Activated CD8-positive, alpha-beta memory T cell treated with anti-CD3 and anti-CD28 coated beads for 36 hours (primary cell): ENCODE data around the gene SLC2A9. TPM values are rescaled to one million over a fixed set of nuclear protein-coding genes. Genes with fewer than 3 reads are reported as not detected.

Source experiments
- CTCF ChIA-PET: fragments of 350-600 bp; sonication (Branson Sonifier 250); formaldehyde crosslinking; loops from one replicate; lab custom pipeline; 2021; ENCODE audit warnings: antibody characterized with exemption; lab: Charles Lee
- POLR2A ChIA-PET: fragments of 350-600 bp; sonication (Branson Sonifier 250); formaldehyde crosslinking; loops from one replicate; lab custom pipeline; 2021; ENCODE audit warnings: antibody characterized with exemption; lab: Charles Lee
- total RNA-seq, 2 experiments: library from RNA; stranded (reverse); gene quantifications; one replicate each; pipeline ENCODE4 v1.2.3, GENCODE V29; 2021

Gene SLC2A9
- total RNA-seq, 2 experiments from 2014 or later = 1.4 to 1.6 TPM

GRCh38 chr4:9885958-9886357, 135.3 kb downstream of the SLC2A9 start:
- ChIA-PET POLR2A (no interaction called here), CTCF (no interaction called here)

GRCh38 chr4:9880406-9881197, 140.7 kb downstream of the SLC2A9 start:
- CTCF ChIA-PET = no interaction called here
- POLR2A ChIA-PET = no interaction called here

- ChIA-PET POLR2A (no interaction called here), CTCF (no interaction called here)
Observed at GRCh38 chr4:9877123-9877522, 144.2 kb downstream of the SLC2A9 start.

GRCh38 chr4:9875516-9875915, 145.8 kb downstream of the SLC2A9 start:
- CTCF ChIA-PET = no interaction called here
- POLR2A ChIA-PET = no interaction called here

- CTCF ChIA-PET = no interaction called here
- POLR2A ChIA-PET = no interaction called here
Observed at GRCh38 chr4:9874385-9874784, 146.9 kb downstream of the SLC2A9 start.

DNA sequence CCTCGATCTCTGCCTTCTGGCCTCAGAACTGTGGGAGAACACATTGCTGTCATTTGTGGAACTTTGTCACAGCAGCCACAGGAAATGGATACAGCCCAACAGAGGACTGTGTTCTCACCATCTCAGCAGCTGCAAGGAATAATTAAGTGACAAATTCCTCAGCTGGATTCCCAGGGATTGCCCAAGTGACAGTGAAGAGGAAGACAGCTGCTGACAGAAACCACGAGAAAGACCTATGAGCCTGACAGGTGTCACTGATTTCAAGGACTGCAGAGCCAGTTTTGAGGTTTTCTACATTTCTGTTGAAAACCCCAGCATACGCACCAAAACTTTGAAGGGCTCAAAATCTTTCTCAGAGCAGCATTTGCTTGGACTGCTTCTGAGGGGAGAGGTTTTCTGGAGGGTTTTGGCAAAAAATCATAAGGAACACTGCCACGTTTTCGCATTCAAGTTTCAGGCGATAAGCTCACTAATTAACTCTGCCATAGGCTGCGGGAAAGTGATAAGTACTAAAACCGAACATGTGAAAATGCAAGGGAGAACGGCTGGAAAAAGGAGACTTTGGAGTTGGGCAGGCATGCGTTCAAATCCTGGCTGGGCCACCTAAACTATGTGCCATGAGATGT, 151.0 kb downstream of the SLC2A9 start:
- POLR2A ChIA-PET = no interaction called here
- CTCF ChIA-PET = no interaction called here

DNA sequence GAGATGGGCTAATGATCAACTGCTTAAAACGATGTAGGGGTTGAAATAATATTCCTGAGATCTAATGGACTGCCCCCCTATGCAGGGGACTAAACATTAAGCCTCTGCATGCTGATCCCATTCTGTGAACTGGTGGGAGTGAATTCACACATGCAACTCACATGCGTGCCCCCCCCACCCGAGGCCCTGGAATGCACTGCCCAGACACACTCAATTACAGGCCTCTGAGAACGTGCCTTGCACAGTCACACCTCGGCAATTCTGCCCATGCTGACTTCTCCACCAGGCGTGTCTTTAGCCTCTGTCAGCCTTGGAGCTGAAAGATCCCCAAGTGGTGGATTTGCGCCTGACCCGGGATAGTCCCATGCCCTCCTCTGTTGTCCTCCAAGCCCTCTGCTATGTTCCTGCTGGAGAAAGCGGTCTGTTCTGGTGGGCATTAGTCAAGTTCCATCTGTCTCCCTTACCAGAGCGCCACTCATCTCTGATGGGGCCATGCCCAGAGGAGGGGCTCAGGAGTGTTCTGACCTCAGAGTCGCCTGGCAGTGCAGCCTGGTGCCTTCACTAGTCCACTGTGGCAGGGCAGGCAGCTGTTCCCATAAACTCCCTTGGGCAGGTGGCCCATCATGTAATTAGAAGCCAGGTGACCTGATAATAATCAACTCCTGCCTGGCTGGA, 153.4 kb downstream of the SLC2A9 start:
- POLR2A ChIA-PET = no interaction called here
- CTCF ChIA-PET = no interaction called here

DNA sequence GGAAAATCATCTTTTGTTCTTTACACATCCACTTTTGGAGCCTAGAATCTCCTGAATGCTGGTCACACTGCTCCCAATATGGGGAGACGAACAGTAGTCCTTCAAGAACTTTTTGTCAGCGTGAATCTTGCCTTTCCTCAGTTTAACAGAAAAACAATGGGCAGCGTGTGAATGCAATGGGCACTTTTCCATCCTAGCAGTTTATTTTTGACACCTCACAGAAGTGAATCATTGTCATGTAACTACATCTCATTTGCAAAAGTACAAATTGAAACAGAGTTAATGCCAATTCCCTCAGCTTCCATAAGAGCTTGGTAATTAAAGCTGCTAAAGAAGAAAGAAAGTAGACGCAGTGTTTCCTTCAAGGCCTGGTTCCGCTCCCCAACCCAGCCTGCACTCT, 154.4 kb downstream of the SLC2A9 start:
- POLR2A ChIA-PET = no interaction called here
- CTCF ChIA-PET = no interaction called here

- ChIA-PET CTCF (no interaction called here), POLR2A (no interaction called here)
Observed at GRCh38 chr4:9861561-9861960, 159.7 kb downstream of the SLC2A9 start.

- CTCF ChIA-PET = no interaction called here
- POLR2A ChIA-PET = no interaction called here
Observed at GRCh38 chr4:9859810-9860209, 161.5 kb downstream of the SLC2A9 start.

DNA sequence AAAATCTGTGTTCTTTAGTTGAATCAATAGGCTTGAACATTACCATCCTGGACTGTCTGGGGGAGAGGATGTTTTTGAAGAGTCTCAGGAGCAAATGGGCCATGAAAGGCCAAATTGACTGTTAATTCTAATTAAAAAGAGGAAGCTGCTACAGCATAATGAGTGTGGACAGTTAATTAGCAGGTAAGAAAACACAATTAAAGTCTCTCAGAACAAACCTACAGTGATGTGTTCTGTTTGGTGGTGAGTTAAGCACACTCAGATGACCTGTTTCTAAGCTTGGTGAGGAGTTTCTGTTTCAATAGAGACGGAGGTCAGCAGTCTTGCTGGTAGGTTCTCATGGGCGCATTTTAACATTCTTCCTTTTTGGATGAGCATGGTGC, 171.8 kb downstream of the SLC2A9 start:
- CTCF ChIA-PET = no interaction called here

GRCh38 chr4:9847968-9848748, 173.1 kb downstream of the SLC2A9 start:
- ChIA-PET CTCF (no interaction called here), POLR2A (no interaction called here)

More for the DNA sequence above, 171.8 kb downstream of the SLC2A9 start:
- POLR2A ChIA-PET = no interaction called here

GRCh38 chr4:9845791-9846493, 175.4 kb downstream of the SLC2A9 start:
- CTCF ChIA-PET = no interaction called here
- POLR2A ChIA-PET = no interaction called here

DNA sequence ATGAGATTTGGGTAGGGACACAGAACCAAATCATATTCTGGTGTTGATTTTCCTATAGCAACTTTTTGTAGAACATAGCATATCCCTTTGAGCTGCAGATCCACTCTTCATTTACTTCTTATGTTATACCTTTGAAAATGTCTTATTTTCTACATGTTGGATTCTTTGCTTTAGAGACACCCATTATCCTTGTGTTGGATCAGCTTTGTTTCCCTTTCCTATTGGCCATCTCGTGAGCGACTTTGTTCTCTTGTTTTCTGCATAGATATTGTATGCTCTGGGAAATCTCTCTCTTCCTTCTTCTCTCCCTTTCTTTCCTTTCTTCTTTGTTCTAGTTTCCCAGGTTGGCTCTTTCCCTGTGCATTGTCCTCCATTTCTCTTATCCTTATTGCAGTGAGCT, 180.2 kb downstream of the SLC2A9 start:
- CTCF ChIA-PET = no interaction called here
- POLR2A ChIA-PET = no interaction called here

- POLR2A ChIA-PET = no interaction called here
- CTCF ChIA-PET = no interaction called here
Observed at GRCh38 chr4:9835430-9835829, 185.9 kb downstream of the SLC2A9 start.

DNA sequence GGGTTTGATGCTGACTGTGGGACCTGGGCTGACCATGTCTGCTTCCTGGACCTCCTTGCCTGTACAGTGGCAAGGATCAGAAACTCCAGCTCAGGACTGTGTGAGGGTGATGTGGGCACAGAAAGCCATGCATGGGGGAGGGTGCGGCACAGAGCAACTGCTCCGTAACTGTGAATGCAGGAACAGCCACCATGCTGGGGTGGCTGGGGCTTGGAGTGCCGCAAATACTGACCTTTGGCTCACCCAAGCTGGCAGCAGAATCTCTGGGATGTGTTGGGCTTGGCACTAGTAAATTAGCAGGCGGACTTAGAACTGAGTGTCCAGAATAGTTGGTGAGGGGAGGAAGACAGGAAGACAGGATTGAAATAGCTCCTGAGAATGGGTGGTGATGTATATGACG, 187.9 kb downstream of the SLC2A9 start:
- ChIA-PET POLR2A (no interaction called here), CTCF (no interaction called here)

- POLR2A ChIA-PET = no interaction called here
- CTCF ChIA-PET = no interaction called here
Observed at GRCh38 chr4:9832640-9833039, 188.7 kb downstream of the SLC2A9 start.

DNA sequence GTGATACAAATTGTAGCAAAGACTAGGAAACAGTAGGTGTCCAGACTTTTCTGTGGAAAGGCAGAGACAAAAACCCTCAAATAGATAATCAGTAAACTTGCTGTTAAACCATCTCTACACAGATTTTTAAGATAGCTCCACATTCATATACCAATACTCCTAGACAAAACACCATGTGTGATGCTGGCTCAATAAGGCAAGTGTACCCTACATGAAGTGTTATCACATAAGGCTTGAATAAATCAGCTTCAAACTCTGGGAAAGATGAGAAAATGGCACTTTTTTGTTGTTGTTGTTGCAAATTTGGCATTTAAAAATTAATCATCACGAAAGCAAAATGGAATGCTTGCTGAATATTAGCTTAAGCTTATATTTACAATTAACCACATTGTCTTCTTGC, 194.7 kb downstream of the SLC2A9 start:
- ChIA-PET CTCF (no interaction called here), POLR2A (no interaction called here)

- CTCF ChIA-PET = no interaction called here
- POLR2A ChIA-PET = interaction anchor here (0.5 kb wide), 1 partner anchor 170 kb away, joined by 3 read pairs; no protein-coding TSS in a partner anchor
Observed at GRCh38 chr4:9825049-9825448, 196.2 kb downstream of the SLC2A9 start.
